DOHH2 (cell line): ENCODE measurements around the gene SP6.

Source experiments
- H3F3A ChIP-seq: fragments of 200-600 bp; sonication (generic), shearing (Covaris generic); 2 replicates; pipeline ENCODE4 v1.6.0; 2016; ENCODE audit warnings: antibody characterized with exemption, mild to moderate bottlenecking; ENCODE audit not compliant: control insufficient read depth, insufficient read depth
- H3K27ac ChIP-seq: fragments of 200-600 bp; sonication (generic); 2 replicates; pipeline ENCODE4 v1.5.1; 2014; ENCODE audit warnings: low read depth, mild to moderate bottlenecking, low read length, moderate library complexity
- H3K27me3 ChIP-seq: fragments of 200-600 bp; sonication (generic); 2 replicates; pipeline ENCODE4 v1.6.1; 2014; ENCODE audit warnings: mild to moderate bottlenecking, low read length, mixed read lengths; ENCODE audit not compliant: control insufficient read depth
- H3K36me3 ChIP-seq: fragments of 200-600 bp; sonication (generic); 2 replicates; pipeline ENCODE4 v1.6.1; 2014; ENCODE audit warnings: mild to moderate bottlenecking, low read length, moderate library complexity, mixed read lengths; ENCODE audit not compliant: control insufficient read depth
- H3K4me1 ChIP-seq: fragments of 200-600 bp; sonication (generic); 2 replicates; pipeline ENCODE4 v1.6.1; 2014; ENCODE audit warnings: mild to moderate bottlenecking, low read length, mixed read lengths; ENCODE audit not compliant: control insufficient read depth
- H3K4me2 ChIP-seq: fragments of 200-600 bp; sonication (generic); 2 replicates; pipeline ENCODE4 v1.6.0; 2014; ENCODE audit warnings: mild to moderate bottlenecking, low read length, moderate library complexity
- H3K4me3 ChIP-seq: fragments of 200-600 bp; sonication (generic); 2 replicates; pipeline ENCODE4 v1.5.1; 2014; ENCODE audit warnings: mild to moderate bottlenecking, low read length, mixed read lengths
- H3K79me2 ChIP-seq: fragments of 200-600 bp; sonication (generic); 2 replicates; pipeline ENCODE4 v1.6.1; 2014; ENCODE audit warnings: mild to moderate bottlenecking, low read length, mixed read lengths; ENCODE audit not compliant: control insufficient read depth
- H3K9me2 ChIP-seq: fragments of 200-600 bp; sonication (generic); replicated peaks from 2 replicates; pipeline ENCODE4 v1.6.1; 2014; ENCODE audit warnings: mild to moderate bottlenecking, low read length, mixed read lengths; ENCODE audit not compliant: control insufficient read depth
- H3K9me3 ChIP-seq: fragments of 200-600 bp; sonication (generic); 2 replicates; pipeline ENCODE4 v1.6.1; 2014; ENCODE audit warnings: antibody characterized with exemption, low read length, mixed read lengths; ENCODE audit not compliant: control insufficient read depth, insufficient read depth
- H4K20me1 ChIP-seq: fragments of 200-600 bp; sonication (generic); 2 replicates; pipeline ENCODE4 v1.6.0; 2014; ENCODE audit warnings: low read depth, mild to moderate bottlenecking, antibody characterized with exemption, low read length, moderate library complexity; ENCODE audit not compliant: control insufficient read depth, insufficient read depth
- EZH2phosphoT487 ChIP-seq: fragments of 200-600 bp; sonication (generic); IDR thresholded peaks from 2 replicates; pipeline ENCODE4 v1.6.1; 2017; ENCODE audit warnings: borderline replicate concordance, mild to moderate bottlenecking, antibody characterized with exemption, low read length, moderate library complexity, mixed read lengths
- TF ChIP-seq, protein P1 (sequence below): fragments of 200-600 bp; sonication (generic); IDR thresholded peaks from one replicate; pipeline ENCODE4 v1.5.1; 2014; ENCODE audit warnings: antibody characterized with exemption, mild to moderate bottlenecking, low read depth, low read length; ENCODE audit not compliant: poor library complexity, severe bottlenecking

The SP6 gene

DNA sequence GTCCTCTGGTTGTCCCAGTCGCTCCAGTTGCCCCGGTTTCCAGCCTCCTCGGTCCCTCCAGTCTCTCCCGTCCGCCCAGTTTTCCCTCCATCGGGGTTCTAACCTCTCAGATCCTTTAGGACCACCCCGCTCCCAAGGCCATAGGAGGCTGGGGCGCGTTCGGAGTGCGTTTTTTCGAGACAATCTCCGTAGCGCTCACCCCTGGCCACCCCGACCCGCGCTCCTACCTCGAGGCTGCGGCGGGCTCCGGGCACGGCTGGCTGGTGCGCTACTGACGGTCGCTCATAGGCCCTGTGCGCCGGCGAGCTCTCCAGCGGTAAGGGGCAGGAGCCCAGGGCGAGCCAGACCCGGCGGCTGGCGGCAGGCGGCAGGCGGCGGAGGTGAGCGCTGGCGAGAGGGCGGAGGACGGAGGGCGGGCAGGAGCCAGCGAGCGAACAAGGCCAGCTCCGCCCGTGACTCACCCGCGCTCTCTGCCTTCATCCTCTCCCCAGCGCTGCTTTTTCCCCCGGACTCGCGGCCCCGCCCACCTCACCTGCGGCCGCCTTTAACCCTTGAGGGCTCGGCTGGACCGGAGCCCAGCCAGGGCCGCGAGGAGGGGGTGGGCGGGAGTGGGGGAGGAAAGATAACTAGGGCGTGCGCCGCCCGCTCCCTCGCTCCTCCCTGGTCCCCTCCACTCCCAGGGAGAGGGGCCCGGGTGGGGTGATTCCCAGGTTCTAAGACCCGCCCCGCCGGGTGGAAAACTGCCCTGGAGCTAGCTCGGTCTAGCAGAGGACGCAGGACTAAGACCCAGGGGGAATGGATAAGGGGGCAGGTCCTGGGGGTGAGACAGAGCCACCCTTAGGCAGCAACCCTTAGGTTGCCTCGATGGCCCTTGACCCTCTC is at the start of gene SP6:
SP6 (minus strand) TSS at position 472 of the 882 bp plus-strand sequence. CDS start 2,734 bp downstream, outside the sequence.
- H3K27me3 ChIP-seq = peaks cover 74% of the 10 kb centered on the region
- H3K9me2 ChIP-seq = no peaks in the 10 kb centered on the region
- TF ChIP-seq EZH2phosphoT487 = peak; percentile 80; the same call in 1 of the 2 replicates
- TF ChIP-seq, protein P1, sequence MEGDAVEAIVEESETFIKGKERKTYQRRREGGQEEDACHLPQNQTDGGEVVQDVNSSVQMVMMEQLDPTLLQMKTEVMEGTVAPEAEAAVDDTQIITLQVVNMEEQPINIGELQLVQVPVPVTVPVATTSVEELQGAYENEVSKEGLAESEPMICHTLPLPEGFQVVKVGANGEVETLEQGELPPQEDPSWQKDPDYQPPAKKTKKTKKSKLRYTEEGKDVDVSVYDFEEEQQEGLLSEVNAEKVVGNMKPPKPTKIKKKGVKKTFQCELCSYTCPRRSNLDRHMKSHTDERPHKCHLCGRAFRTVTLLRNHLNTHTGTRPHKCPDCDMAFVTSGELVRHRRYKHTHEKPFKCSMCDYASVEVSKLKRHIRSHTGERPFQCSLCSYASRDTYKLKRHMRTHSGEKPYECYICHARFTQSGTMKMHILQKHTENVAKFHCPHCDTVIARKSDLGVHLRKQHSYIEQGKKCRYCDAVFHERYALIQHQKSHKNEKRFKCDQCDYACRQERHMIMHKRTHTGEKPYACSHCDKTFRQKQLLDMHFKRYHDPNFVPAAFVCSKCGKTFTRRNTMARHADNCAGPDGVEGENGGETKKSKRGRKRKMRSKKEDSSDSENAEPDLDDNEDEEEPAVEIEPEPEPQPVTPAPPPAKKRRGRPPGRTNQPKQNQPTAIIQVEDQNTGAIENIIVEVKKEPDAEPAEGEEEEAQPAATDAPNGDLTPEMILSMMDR = no peak
- H4K20me1 ChIP-seq = no peaks in the 10 kb centered on the region
- no peaks in the 10 kb centered on the region for H3K9me3 ChIP-seq
- no peak within 1 kb of the TSS for H3K27ac ChIP-seq
- no peaks in the 10 kb centered on the region for H3K4me1 ChIP-seq
- no peaks in the 10 kb centered on the region for H3F3A ChIP-seq
- no peak within 1 kb of the TSS for H3K4me2 ChIP-seq
- no peak within 1 kb of the TSS for H3K4me3 ChIP-seq
- H3K36me3 ChIP-seq = no peaks in the 10 kb centered on the region
- H3K79me2 ChIP-seq = no peaks in the 10 kb centered on the region

DNA sequence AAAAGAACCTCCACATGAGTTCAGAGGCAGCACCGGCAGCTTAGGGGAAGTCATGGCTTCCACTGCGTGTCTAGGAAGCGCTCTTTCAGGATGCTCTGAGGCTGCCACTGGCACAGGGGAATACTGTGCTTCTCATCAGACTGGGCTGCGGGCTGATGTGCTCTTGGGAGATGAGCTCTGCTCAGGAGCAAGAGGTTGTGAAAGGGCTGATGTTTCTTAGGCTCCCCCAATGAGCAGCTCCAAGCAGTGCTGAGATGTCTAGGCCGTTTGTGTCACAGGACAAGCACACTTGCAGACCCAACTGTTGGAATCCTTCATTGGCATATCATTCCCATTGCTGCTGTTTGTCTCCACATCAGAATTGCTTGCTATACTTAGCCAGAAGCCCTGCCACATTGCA is 48.7 kb upstream of the SP6 start:
- Histone ChIP-seq H3K9me2 (no peaks in the 10 kb centered on the region), H3K9me3 (no peaks in the 10 kb centered on the region), H3K79me2 (peaks cover 62% of the 10 kb centered on the region), H3K4me1 (peaks cover 17% of the 10 kb centered on the region), H3K4me3 (no peak overlapping the region), H3K36me3 (peaks cover 45% of the 10 kb centered on the region), H3K27ac (no peak overlapping the region), H3K27me3 (no peaks in the 10 kb centered on the region), H3F3A (no peaks in the 10 kb centered on the region; the same call in 1 of the 2 replicates), H4K20me1 (no peaks in the 10 kb centered on the region), H3K4me2 (no peak overlapping the region)
- TF ChIP-seq EZH2phosphoT487 = no peak
- TF ChIP-seq, protein P1 = no peak

DNA sequence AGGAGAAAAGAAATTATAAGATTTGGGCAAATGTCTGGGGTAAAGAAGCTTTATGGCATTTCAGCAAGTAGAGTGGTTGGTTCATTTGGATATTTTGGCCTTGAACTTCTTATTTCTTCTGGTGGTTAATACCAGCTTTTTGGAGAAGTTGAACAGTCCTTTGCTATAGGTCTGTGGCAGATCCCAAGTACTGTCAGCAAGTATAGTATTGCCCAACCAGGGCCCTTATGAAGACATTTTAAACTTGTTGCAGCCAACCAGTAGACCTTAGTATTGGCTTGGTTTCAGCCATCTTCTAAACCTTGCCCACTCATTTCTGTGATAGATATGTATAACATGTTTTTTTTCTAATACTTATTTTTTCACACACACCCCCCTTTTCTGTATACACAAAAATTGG is 47.3 kb upstream of the SP6 start:
- Histone ChIP-seq H3K27me3 (no peaks in the 10 kb centered on the region), H3K4me2 (peak overlapping the region; percentile 79; the same call in 1 of the 2 replicates), H3F3A (peaks cover 6% of the 10 kb centered on the region; the same call in 1 of the 2 replicates), H3K4me1 (peaks cover 31% of the 10 kb centered on the region), H3K9me2 (no peaks in the 10 kb centered on the region), H3K79me2 (peaks cover 70% of the 10 kb centered on the region), H3K9me3 (no peaks in the 10 kb centered on the region), H3K36me3 (peaks cover 45% of the 10 kb centered on the region), H3K27ac (no peak overlapping the region), H3K4me3 (no peak overlapping the region), H4K20me1 (no peaks in the 10 kb centered on the region)
- TF ChIP-seq, protein P1 = no peak
- TF ChIP-seq EZH2phosphoT487 = no peak
